ENCODE measurements around the gene ZFAND6.
"Not testable (repeated sequence)": the region's sequence is repeated elsewhere in the genome, so short reads cannot be mapped to it uniquely, and the experiment has no call there.

ZFAND6 gene

DNA sequence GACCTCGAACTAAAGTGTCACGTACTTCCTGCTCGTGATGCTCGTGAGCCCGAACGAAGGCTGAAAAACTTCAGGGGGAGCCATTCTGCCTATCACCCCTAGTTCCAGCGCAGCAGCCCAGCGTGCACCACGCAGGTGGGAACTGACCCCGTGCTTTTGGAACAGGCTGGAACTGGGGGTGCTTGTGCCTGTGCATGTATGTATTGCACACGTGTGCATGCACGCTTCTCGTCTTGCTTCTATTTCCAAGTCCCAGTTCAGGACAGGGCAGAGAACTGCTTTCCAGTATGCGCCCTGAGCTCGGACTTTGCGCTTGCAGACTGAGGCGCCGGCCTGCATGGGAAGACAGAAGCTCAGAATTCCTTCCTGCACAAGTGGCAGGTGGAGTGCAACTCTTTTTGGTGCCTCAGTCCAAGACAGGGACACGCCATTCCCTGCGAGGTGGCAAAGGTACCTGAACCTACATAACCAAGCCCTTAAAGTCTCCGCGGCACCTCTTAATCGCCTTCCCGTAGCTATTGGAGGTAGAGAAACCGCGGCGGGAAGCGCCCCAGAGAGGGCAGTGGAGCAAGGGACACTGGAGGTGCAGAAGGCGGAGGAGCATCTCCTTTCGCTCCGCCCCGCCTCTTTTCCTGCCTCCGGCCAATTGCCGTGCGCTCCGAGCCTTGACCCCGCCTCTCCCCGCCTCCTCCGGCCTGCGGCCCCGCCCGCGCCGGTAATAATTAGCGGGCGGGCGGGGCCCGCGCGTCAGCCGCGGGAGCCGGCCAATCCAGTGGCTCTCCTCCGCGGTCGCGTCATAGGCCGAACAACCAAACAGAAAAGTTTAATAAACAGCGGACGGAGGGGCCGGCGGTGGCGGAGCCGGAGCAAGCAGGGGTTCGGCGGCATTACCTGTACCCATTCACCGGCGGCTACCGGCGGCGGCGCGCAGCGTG is at the start of gene ZFAND6:
TSS of gene ZFAND6 (plus strand) at position 826 of the 935 bp plus-strand sequence. CDS start 60,669 bp downstream, outside the sequence.
- TF ChIP-seq, protein P1, sequence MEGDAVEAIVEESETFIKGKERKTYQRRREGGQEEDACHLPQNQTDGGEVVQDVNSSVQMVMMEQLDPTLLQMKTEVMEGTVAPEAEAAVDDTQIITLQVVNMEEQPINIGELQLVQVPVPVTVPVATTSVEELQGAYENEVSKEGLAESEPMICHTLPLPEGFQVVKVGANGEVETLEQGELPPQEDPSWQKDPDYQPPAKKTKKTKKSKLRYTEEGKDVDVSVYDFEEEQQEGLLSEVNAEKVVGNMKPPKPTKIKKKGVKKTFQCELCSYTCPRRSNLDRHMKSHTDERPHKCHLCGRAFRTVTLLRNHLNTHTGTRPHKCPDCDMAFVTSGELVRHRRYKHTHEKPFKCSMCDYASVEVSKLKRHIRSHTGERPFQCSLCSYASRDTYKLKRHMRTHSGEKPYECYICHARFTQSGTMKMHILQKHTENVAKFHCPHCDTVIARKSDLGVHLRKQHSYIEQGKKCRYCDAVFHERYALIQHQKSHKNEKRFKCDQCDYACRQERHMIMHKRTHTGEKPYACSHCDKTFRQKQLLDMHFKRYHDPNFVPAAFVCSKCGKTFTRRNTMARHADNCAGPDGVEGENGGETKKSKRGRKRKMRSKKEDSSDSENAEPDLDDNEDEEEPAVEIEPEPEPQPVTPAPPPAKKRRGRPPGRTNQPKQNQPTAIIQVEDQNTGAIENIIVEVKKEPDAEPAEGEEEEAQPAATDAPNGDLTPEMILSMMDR (IDR thresholded peaks at IDR 0.05; ENCODE audit: low read depth, low read length), result no peak
- H3K4me3 ChIP-seq (ENCODE audit: low read depth, low read length), result peak within 1 kb of the TSS; percentile 70

DNA sequence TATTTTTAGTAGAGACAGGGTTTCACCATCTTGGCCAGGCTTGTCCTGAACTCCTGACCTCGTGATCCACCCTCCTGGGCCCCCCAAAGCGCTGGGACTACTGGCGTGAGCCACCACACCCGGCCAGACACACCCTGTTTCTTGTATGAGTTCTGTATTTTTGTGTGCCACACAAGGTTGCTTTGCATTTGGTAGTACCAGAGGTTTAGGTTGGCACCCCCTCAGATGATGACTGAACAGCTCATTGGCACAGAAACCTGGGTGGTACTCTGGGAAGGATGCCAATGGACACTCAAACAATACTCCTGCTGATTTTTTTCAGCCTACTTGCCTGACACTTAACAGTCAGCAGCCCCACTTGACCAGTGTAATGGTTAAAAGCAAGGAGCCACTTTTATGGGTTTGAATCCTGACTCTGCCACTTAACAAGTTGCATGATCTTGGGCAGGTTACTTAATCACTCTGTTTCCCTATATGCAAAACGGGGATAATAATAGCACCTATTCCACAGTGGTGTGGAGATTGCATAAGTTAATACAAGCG is 49.3 kb upstream of the ZFAND6 start:
- TF ChIP-seq, protein P1 (IDR thresholded peaks at IDR 0.05; ENCODE audit: low read depth, low read length), result no peak

GRCh38 chr15:80011041-80011523 is 48.4 kb upstream of the ZFAND6 start:
- H3K4me3 ChIP-seq (ENCODE audit: low read depth, low read length), result not testable (repeated sequence)

More for the DNA sequence above, 49.3 kb upstream of the ZFAND6 start:
- H3K4me3 ChIP-seq (ENCODE audit: low read depth, low read length), result no peak overlapping the region

- TF ChIP-seq, protein P1 (IDR thresholded peaks at IDR 0.05; ENCODE audit: low read depth, low read length), result no peak
- no peak overlapping the region for H3K4me3 ChIP-seq (ENCODE audit: low read depth, low read length)
Observed at GRCh38 chr15:80011596-80011995, 47.9 kb upstream of the ZFAND6 start.

- TF ChIP-seq, protein P1 (IDR thresholded peaks at IDR 0.05; ENCODE audit: low read depth, low read length), result no peak
- no peak overlapping the region for H3K4me3 ChIP-seq (ENCODE audit: low read depth, low read length)
Observed at GRCh38 chr15:80012060-80012726, 47.3 kb upstream of the ZFAND6 start.

DNA sequence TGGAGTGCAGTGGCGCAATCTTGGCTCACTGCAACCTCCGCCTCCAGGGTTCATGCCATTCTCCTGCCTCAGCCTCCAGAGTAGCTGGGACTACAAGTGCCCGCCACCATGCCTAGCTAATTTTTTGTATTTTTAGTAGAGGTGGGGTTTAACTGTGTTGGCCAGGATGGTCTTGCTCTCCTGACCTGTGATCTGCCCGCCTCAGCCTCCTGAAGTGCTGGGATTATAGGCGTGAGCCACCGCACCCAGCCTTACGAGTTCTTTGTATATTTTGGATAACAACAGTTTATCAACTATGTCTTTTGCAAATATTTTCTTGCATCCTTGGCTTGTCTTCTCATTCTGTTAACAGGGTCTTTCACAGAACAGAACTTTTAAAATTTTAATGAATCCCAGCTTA is 45.3 kb upstream of the ZFAND6 start:
- H3K4me3 ChIP-seq (ENCODE audit: low read depth, low read length), result not testable (repeated sequence)

GRCh38 chr15:80015156-80015555 is 44.3 kb upstream of the ZFAND6 start:
- H3K4me3 ChIP-seq (ENCODE audit: low read depth, low read length), result no peak overlapping the region
- TF ChIP-seq, protein P1 (IDR thresholded peaks at IDR 0.05; ENCODE audit: low read depth, low read length), result no peak

GRCh38 chr15:80016506-80016905 is 43.0 kb upstream of the ZFAND6 start:
- not testable (repeated sequence) for H3K4me3 ChIP-seq (ENCODE audit: low read depth, low read length)

DNA sequence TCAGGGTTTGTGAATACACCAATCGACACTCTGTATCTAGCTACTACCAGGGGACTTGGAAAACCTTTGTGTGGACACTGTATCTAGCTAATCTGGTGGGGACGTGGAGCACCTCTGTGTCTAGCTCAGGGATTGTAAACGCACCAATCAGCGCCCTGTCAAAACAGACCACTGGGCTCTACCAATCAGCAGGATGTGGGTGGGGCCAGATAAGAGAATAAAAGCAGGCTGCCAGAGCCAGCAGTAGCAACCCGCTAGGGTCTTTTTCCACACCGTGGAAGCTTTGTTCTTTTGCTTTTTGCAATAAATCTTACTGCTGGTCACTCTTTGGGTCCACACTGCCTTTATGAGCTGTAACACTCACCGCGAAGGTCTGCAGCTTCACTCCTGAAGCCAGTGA is 42.3 kb upstream of the ZFAND6 start:
- not testable (repeated sequence) for H3K4me3 ChIP-seq (ENCODE audit: low read depth, low read length)

All from WI38 (cell line).